ENCODE measurements around the gene C1orf105.

GRCh38 chr1:172512591-172512990 is 92.1 kb downstream of the C1orf105 start:
- TF ChIP-seq, protein P1, sequence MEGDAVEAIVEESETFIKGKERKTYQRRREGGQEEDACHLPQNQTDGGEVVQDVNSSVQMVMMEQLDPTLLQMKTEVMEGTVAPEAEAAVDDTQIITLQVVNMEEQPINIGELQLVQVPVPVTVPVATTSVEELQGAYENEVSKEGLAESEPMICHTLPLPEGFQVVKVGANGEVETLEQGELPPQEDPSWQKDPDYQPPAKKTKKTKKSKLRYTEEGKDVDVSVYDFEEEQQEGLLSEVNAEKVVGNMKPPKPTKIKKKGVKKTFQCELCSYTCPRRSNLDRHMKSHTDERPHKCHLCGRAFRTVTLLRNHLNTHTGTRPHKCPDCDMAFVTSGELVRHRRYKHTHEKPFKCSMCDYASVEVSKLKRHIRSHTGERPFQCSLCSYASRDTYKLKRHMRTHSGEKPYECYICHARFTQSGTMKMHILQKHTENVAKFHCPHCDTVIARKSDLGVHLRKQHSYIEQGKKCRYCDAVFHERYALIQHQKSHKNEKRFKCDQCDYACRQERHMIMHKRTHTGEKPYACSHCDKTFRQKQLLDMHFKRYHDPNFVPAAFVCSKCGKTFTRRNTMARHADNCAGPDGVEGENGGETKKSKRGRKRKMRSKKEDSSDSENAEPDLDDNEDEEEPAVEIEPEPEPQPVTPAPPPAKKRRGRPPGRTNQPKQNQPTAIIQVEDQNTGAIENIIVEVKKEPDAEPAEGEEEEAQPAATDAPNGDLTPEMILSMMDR (IDR thresholded peaks at IDR 0.05; ENCODE audit: control extremely low read depth in 1 of 3, insufficient read depth in 1 of 3, low read depth in 1 of 3, low read length in 3 of 3): no peak
- TF ChIP-seq MAFK (IDR thresholded peaks at IDR 0.05; ENCODE audit: low read depth, low read length) (no peak), ZNF274 (IDR thresholded peaks at IDR 0.05; ENCODE audit: borderline replicate concordance, extremely low read depth, low read length) (no peak), TEAD4 (IDR thresholded peaks at IDR 0.05; ENCODE audit: low read depth, low read length) (no peak)
- TF ChIP-seq, protein P2, sequence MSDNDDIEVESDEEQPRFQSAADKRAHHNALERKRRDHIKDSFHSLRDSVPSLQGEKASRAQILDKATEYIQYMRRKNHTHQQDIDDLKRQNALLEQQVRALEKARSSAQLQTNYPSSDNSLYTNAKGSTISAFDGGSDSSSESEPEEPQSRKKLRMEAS (IDR thresholded peaks at IDR 0.05): no peak
